ENCODE results near the gene MAPK12. TPM values are rescaled to one million over a fixed set of nuclear protein-coding genes. Genes with fewer than 3 reads are reported as not detected.

The MAPK12 gene
- total and polyA plus RNA-seq, 2 donors (not counting 3 experiments of a cell fraction or from before 2014, with no cell fraction given): 72.3 to 86.8 TPM

DNA sequence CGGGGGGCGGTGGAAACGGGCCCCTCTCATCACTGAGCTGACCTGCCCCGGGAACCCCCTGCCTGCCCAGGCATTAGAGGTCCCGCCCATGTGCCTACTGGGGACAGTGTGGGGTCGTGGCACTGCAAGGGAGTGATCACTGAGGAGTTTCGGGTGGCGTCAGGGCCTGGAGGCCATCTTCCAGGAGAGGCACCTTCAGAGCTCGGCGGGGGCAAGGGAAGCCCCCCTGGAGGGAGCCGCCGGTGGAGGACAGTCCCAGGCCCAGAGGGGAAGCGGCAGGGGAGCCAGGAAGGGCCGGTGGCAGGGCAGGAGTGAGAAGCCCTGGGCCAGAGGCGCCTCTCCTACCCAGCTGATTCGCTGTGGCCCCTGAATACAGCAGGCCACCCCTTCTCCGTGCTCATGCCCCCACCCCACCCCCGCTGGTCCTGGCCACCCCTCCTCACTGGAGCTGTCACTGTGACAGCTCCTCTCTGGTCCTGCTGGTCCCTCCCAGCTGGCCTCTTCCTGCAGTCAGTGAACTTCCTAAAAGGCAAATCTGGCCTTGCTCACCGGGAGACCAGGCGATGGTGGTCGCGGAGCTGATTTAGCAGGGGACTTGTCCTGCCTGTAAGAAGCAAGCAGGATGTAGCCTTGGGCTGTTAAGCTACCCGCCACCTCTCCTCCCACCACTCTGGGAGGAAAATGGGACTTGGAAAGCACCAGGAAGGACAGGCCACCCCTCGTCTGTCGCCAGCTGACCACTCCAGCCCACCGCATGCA lies 10.7 kb upstream of the MAPK12 start:
- H3K9me3 ChIP-seq (replicated peaks; ENCODE audit: control insufficient read depth, insufficient read depth, low read length): no peaks in the 10 kb centered on the region
- H3K4me2 ChIP-seq (ENCODE audit: insufficient read depth, low read length): no peak overlapping the region
- ChIA-PET POLR2A (interaction anchor here (1.4 kb wide), 1 partner anchor 11 kb away, joined by 3 read pairs; the partner anchor contains the start of gene MAPK12), CTCF (interaction anchor here (1.0 to 3.0 kb wide), 7 partner anchors 12 to 70 kb away, joined by 4 to 26 read pairs (median 10); partner anchors contain the start of genes DENND6B, HDAC10, MAPK12 and TUBGCP6)
- no peaks in the 10 kb centered on the region for H3K9me1 ChIP-seq (replicated peaks; ENCODE audit: control insufficient read depth, extremely low read depth, insufficient read depth, low read length)
- DNase-seq (ENCODE audit: low read depth, low spot score) (no peak), FAIRE-seq (no peak)
- BruUV-seq (replicated peaks): no TSS peak
- H4K20me1 ChIP-seq (replicated peaks; ENCODE audit: control insufficient read depth, extremely low read depth, insufficient read depth, low read length): no peaks in the 10 kb centered on the region
- no peaks in the 10 kb centered on the region for H3K27me3 ChIP-seq (ENCODE audit: control insufficient read depth in 2 of 2, insufficient read depth in 2 of 2, low read length in 2 of 2)
- no peak for TF ChIP-seq FOS (IDR thresholded peaks at IDR 0.05; ENCODE audit: borderline replicate concordance, insufficient read depth, low read length)
- peak; percentile 30 for TF ChIP-seq POLR2AphosphoS5 (IDR thresholded peaks at IDR 0.05; ENCODE audit: insufficient read depth, low read depth, low read length)
- dilution Hi-C loops (cut with MboI; ENCODE audit: extremely low pct_ligation_motif_present, low sequenced_read_pairs): no loop called here
- intact Hi-C loops (cut with micrococcal nuclease): no loop called here
- H3K4me1 ChIP-seq (ENCODE audit: control insufficient read depth, extremely low read depth, insufficient read depth, low read length): peaks cover 12% of the 10 kb centered on the region
- H3K9ac ChIP-seq (replicated peaks; ENCODE audit: extremely low read depth, insufficient read depth, low read length): no peak overlapping the region
- no peaks in the 10 kb centered on the region for H3K79me2 ChIP-seq (ENCODE audit: control insufficient read depth, insufficient read depth, low read length)
- H3K27ac ChIP-seq (ENCODE audit: insufficient read depth, low read depth, low read length): no peak overlapping the region
- peaks cover 5 to 18% of the 10 kb centered on the region in 2 experiments for H3K36me3 ChIP-seq (ENCODE audit: control insufficient read depth in 2 of 2, extremely low read depth in 1 of 2, insufficient read depth in 2 of 2, low read length in 2 of 2)
- no peak overlapping the region for H3K4me3 ChIP-seq (replicated peaks in 1 of 3; ENCODE audit: insufficient read depth in 1 of 3, low read depth in 1 of 3, low read length in 3 of 3)
- H2AFZ ChIP-seq (ENCODE audit: low read depth, low read length): no peak overlapping the region

GRCh38 chr22:50271519-50271970 lies 10.1 kb upstream of the MAPK12 start:
- no TSS peak for BruUV-seq (replicated peaks)
- Histone ChIP-seq H3K36me3 (ENCODE audit: control insufficient read depth in 2 of 2, extremely low read depth in 1 of 2, insufficient read depth in 2 of 2, low read length in 2 of 2) (peaks cover 5 to 15% of the 10 kb centered on the region in 2 experiments), H2AFZ (ENCODE audit: low read depth, low read length) (no peak overlapping the region), H3K79me2 (ENCODE audit: control insufficient read depth, insufficient read depth, low read length) (no peaks in the 10 kb centered on the region), H3K4me3 (replicated peaks in 1 of 3; ENCODE audit: insufficient read depth in 1 of 3, low read depth in 1 of 3, low read length in 3 of 3) (peak overlapping the region; percentile 4 to 42 (median 30)), H3K27me3 (ENCODE audit: control insufficient read depth in 2 of 2, insufficient read depth in 2 of 2, low read length in 2 of 2) (no peaks in the 10 kb centered on the region), H3K27ac (ENCODE audit: insufficient read depth, low read depth, low read length) (no peak overlapping the region), H3K9me1 (replicated peaks; ENCODE audit: control insufficient read depth, extremely low read depth, insufficient read depth, low read length) (no peaks in the 10 kb centered on the region), H4K20me1 (replicated peaks; ENCODE audit: control insufficient read depth, extremely low read depth, insufficient read depth, low read length) (no peaks in the 10 kb centered on the region), H3K9me3 (replicated peaks; ENCODE audit: control insufficient read depth, insufficient read depth, low read length) (no peaks in the 10 kb centered on the region), H3K4me2 (ENCODE audit: insufficient read depth, low read length) (peak overlapping the region; percentile 61), H3K4me1 (ENCODE audit: control insufficient read depth, extremely low read depth, insufficient read depth, low read length) (peaks cover 12% of the 10 kb centered on the region), H3K9ac (replicated peaks; ENCODE audit: extremely low read depth, insufficient read depth, low read length) (peak overlapping the region; percentile 31)
- intact Hi-C loops (cut with micrococcal nuclease): loop anchor here (2.0 kb wide), 2 partner anchors 35 to 55 kb away; partner anchors contain the start of genes DENND6B and PLXNB2
- ChIA-PET POLR2A (interaction anchor here (1.4 kb wide), 1 partner anchor 10 kb away, joined by 3 read pairs; the partner anchor contains the start of gene MAPK12), CTCF (interaction anchor here (0.5 to 3.0 kb wide), 8 partner anchors 11 to 71 kb away, joined by 3 to 26 read pairs (median 10); partner anchors contain the start of genes DENND6B, HDAC10, MAPK12 and TUBGCP6)
- dilution Hi-C loops (cut with MboI; ENCODE audit: extremely low pct_ligation_motif_present, low sequenced_read_pairs): no loop called here
- FAIRE-seq: peak; percentile 40
- DNase-seq (ENCODE audit: low read depth, low spot score): peak; percentile 47
- peak in 1 of 2 donors; percentile 35 for TF ChIP-seq CTCF (IDR thresholded peaks at IDR 0.05; ENCODE audit: extremely low read depth in 1 of 2, insufficient read depth in 1 of 2, low read depth in 1 of 2, low read length in 2 of 2)
- no peak for TF ChIP-seq MYC (IDR thresholded peaks at IDR 0.05; ENCODE audit: low read depth, low read length)
- peak; percentile 20 for TF ChIP-seq POLR2AphosphoS5 (IDR thresholded peaks at IDR 0.05; ENCODE audit: insufficient read depth, low read depth, low read length)

Measured in endothelial cell of umbilical vein (primary cell).